CD4-positive, alpha-beta memory T cell (primary cell): ENCODE results near the gene VWC2L. TPM values are rescaled to one million over a fixed set of nuclear protein-coding genes. Genes with fewer than 3 reads are reported as not detected.

Source experiments
- CTCF ChIA-PET: fragments of 350-600 bp; sonication (Branson Sonifier 250); formaldehyde crosslinking; loops from one replicate; lab custom pipeline; 2021; ENCODE audit warnings: inconsistent platforms; ENCODE audit not compliant: partially characterized antibody; lab: Charles Lee
- POLR2A ChIA-PET: fragments of 350-600 bp; sonication (Branson Sonifier 250); formaldehyde crosslinking; loops from one replicate; lab custom pipeline; 2021; ENCODE audit not compliant: partially characterized antibody; lab: Charles Lee
- DNase-seq, 5 donors: peaks; one replicate each; pipeline versions ENCODE4 v3.0.0 to v3.0.0-alpha.2; 2020 to 2022; ENCODE audit warnings: mixed read lengths in 1 of 5
- H3K27ac ChIP-seq: one replicate; pipeline ENCODE4 v1.7.0; 2013; ENCODE audit warnings: low read depth, low read length
- H3K27me3 ChIP-seq: 2 replicates; pipeline ENCODE4 v1.7.0; 2013; ENCODE audit warnings: mild to moderate bottlenecking, low read length, moderate library complexity; ENCODE audit not compliant: insufficient read depth
- H3K36me3 ChIP-seq: 2 replicates; pipeline ENCODE4 v1.7.0; 2013; ENCODE audit warnings: mild to moderate bottlenecking, low read length, moderate library complexity; ENCODE audit not compliant: insufficient read depth
- H3K4me1 ChIP-seq: 2 replicates; pipeline ENCODE4 v1.7.0; 2013; ENCODE audit warnings: mild to moderate bottlenecking, low read length, moderate library complexity; ENCODE audit not compliant: insufficient read depth
- H3K4me3 ChIP-seq, 2 donors: one replicate each; pipeline ENCODE4 v1.7.0; 2013; ENCODE audit warnings: low read length in 2 of 2, mild to moderate bottlenecking in 1 of 2
- H3K9me3 ChIP-seq, 2 donors: one replicate each; pipeline ENCODE4 v1.7.0; 2013; ENCODE audit warnings: low read length in 2 of 2, control low read depth in 1 of 2; ENCODE audit not compliant: control insufficient read depth in 1 of 2
- H3K27ac Mint-ChIP-seq, 7 donors: one replicate each; pipeline ENCODE4 v1.8.0; 2020 to 2021; ENCODE audit warnings: mixed read lengths in 7 of 7, mild to moderate bottlenecking in 6 of 7, inconsistent platforms in 3 of 7, moderate library complexity in 3 of 7
- H3K27me3 Mint-ChIP-seq, 2 donors: one replicate each; pipeline ENCODE4 v1.8.0; 2020 to 2021; ENCODE audit warnings: mixed read lengths in 2 of 2
- H3K36me3 Mint-ChIP-seq, 2 donors: one replicate each; pipeline ENCODE4 v1.8.0; 2020 to 2021; ENCODE audit warnings: mixed read lengths in 2 of 2, inconsistent platforms in 1 of 2, mild to moderate bottlenecking in 1 of 2
- H3K4me1 Mint-ChIP-seq, 4 donors: one replicate each; pipeline ENCODE4 v1.8.0; 2020 to 2021; ENCODE audit warnings: mixed read lengths in 4 of 4, mild to moderate bottlenecking in 1 of 4
- H3K4me3 Mint-ChIP-seq, 8 donors: one replicate each; pipeline ENCODE4 v1.8.0; 2020 to 2021; ENCODE audit warnings: mixed read lengths in 8 of 8, mild to moderate bottlenecking in 7 of 8, moderate library complexity in 6 of 8, inconsistent platforms in 3 of 8
- H3K9me3 Mint-ChIP-seq, 8 donors: one replicate each; pipeline ENCODE4 v1.8.0; 2020 to 2021; ENCODE audit warnings: mixed read lengths in 8 of 8, mild to moderate bottlenecking in 5 of 8, inconsistent platforms in 3 of 8, moderate library complexity in 1 of 8
- intact Hi-C: fragments of 100-400 bp; cut with micrococcal nuclease; formaldehyde crosslinking; loops from one replicate; pipeline ENCODE4 v1.15.1; 2023
- polyA plus RNA-seq, 2 donors: library from polyadenylated mRNA; unstranded; fragments of 300-500 nt; fragmentation: Illumina TruSeq; gene quantifications; one replicate each; pipeline ENCODE4 v1.2.3, GENCODE V29; 2021
- total RNA-seq, 2 experiments: library from RNA; stranded (reverse); gene quantifications; one replicate each; pipeline ENCODE4 v1.2.3, GENCODE V29; 2021

Gene VWC2L
- total and polyA plus RNA-seq, 4 experiments from 2014 or later, result not detected

- intact Hi-C loops, result no loop called here
- CTCF ChIA-PET, result no interaction called here
Measured at GRCh38 chr2:214569419-214570035, 158.7 kb downstream of the VWC2L start.

GRCh38 chr2:214574084-214574781 lies 163.4 kb downstream of the VWC2L start:
- ChIA-PET CTCF (no interaction called here), POLR2A (no interaction called here)
- DNase-seq, result no peak
- Mint-ChIP-seq H3K4me1 (peaks cover 0 to 11% (median 7%) of the 10 kb centered on the region in 4 donors), H3K27ac (no peak overlapping the region), H3K9me3 (peaks cover 0 to 5% (median 1%) of the 10 kb centered on the region in 8 donors), H3K27me3 (peaks cover 1 to 5% of the 10 kb centered on the region in 2 donors), H3K36me3 (no peaks in the 10 kb centered on the region), H3K4me3 (peak overlapping the region in 1 of 8 donors; percentile 18)
- intact Hi-C loops, result no loop called here
- Histone ChIP-seq H3K9me3 (no peaks in the 10 kb centered on the region), H3K36me3 (no peaks in the 10 kb centered on the region), H3K4me1 (no peaks in the 10 kb centered on the region), H3K27ac (no peak overlapping the region), H3K27me3 (no peaks in the 10 kb centered on the region), H3K4me3 (no peak overlapping the region)

More at GRCh38 chr2:214569419-214570035, 158.7 kb downstream of the VWC2L start:
- Histone ChIP-seq H3K4me1 (no peaks in the 10 kb centered on the region), H3K9me3 (no peaks in the 10 kb centered on the region), H3K36me3 (no peaks in the 10 kb centered on the region), H3K27ac (no peak overlapping the region), H3K27me3 (no peaks in the 10 kb centered on the region), H3K4me3 (no peak overlapping the region)
- Mint-ChIP-seq H3K27ac (no peak overlapping the region), H3K9me3 (peaks cover 0 to 3% (median 2%) of the 10 kb centered on the region in 8 donors), H3K27me3 (peaks cover 0 to 3% of the 10 kb centered on the region in 2 donors), H3K36me3 (no peaks in the 10 kb centered on the region), H3K4me3 (no peak overlapping the region), H3K4me1 (peaks cover 0 to 1% (median 0%) of the 10 kb centered on the region in 4 donors)
- no peak for DNase-seq
- POLR2A ChIA-PET, result no interaction called here

GRCh38 chr2:214575030-214575429 lies 164.2 kb downstream of the VWC2L start:
- ChIA-PET CTCF (interaction anchor here (0.7 kb wide), 1 partner anchor 518 kb away, joined by 3 read pairs; no protein-coding TSS in a partner anchor), POLR2A (no interaction called here)
- no peak for DNase-seq
- no peaks in the 10 kb centered on the region for H3K36me3 ChIP-seq
- no peak overlapping the region for H3K27ac ChIP-seq
- Mint-ChIP-seq H3K4me1 (peaks cover 0 to 11% (median 7%) of the 10 kb centered on the region in 4 donors), H3K9me3 (peaks cover 0 to 5% (median 0%) of the 10 kb centered on the region in 8 donors), H3K27ac (no peak overlapping the region), H3K4me3 (peak overlapping the region in 1 of 8 donors; percentile 26), H3K27me3 (peaks cover 1 to 5% of the 10 kb centered on the region in 2 donors), H3K36me3 (no peaks in the 10 kb centered on the region)
- intact Hi-C loops, result no loop called here
- H3K9me3 ChIP-seq, result no peaks in the 10 kb centered on the region
- H3K27me3 ChIP-seq, result no peaks in the 10 kb centered on the region
- no peak overlapping the region for H3K4me3 ChIP-seq
- H3K4me1 ChIP-seq, result no peaks in the 10 kb centered on the region

GRCh38 chr2:214575465-214575864 lies 164.6 kb downstream of the VWC2L start:
- H3K36me3 Mint-ChIP-seq, result no peaks in the 10 kb centered on the region
- H3K27me3 Mint-ChIP-seq, result peaks cover 1 to 5% of the 10 kb centered on the region in 2 donors
- no peak overlapping the region for H3K27ac ChIP-seq
- H3K36me3 ChIP-seq, result no peaks in the 10 kb centered on the region
- H3K4me1 Mint-ChIP-seq, result peaks cover 0 to 11% (median 7%) of the 10 kb centered on the region in 4 donors
- H3K27me3 ChIP-seq, result no peaks in the 10 kb centered on the region
- H3K9me3 ChIP-seq, result no peaks in the 10 kb centered on the region
- CTCF ChIA-PET, result interaction anchor here (0.7 kb wide), 1 partner anchor 519 kb away, joined by 3 read pairs; no protein-coding TSS in a partner anchor
- H3K27ac Mint-ChIP-seq, result no peak overlapping the region
- H3K9me3 Mint-ChIP-seq, result peaks cover 0 to 5% (median 0%) of the 10 kb centered on the region in 8 donors
- intact Hi-C loops, result no loop called here
- no peaks in the 10 kb centered on the region for H3K4me1 ChIP-seq
- POLR2A ChIA-PET, result no interaction called here
- no peak overlapping the region for H3K4me3 ChIP-seq
- DNase-seq, result no peak
- H3K4me3 Mint-ChIP-seq, result peak overlapping the region in 1 of 8 donors; percentile 26

- Mint-ChIP-seq H3K36me3 (no peaks in the 10 kb centered on the region), H3K27me3 (peaks cover 1 to 7% of the 10 kb centered on the region in 2 donors), H3K4me1 (peaks cover 0 to 11% (median 7%) of the 10 kb centered on the region in 4 donors), H3K27ac (no peak overlapping the region), H3K4me3 (no peak overlapping the region), H3K9me3 (peaks cover 0 to 5% (median 0%) of the 10 kb centered on the region in 8 donors)
- Histone ChIP-seq H3K4me3 (no peak overlapping the region), H3K27me3 (no peaks in the 10 kb centered on the region), H3K36me3 (no peaks in the 10 kb centered on the region), H3K27ac (no peak overlapping the region), H3K4me1 (no peaks in the 10 kb centered on the region), H3K9me3 (no peaks in the 10 kb centered on the region)
- ChIA-PET POLR2A (no interaction called here), CTCF (no interaction called here)
- intact Hi-C loops, result no loop called here
- DNase-seq, result no peak
Measured at GRCh38 chr2:214577769-214578168, 166.9 kb downstream of the VWC2L start.

GRCh38 chr2:214578442-214578841 lies 167.6 kb downstream of the VWC2L start:
- Mint-ChIP-seq H3K4me3 (no peak overlapping the region), H3K9me3 (peaks cover 0 to 3% (median 0%) of the 10 kb centered on the region in 8 donors), H3K27ac (no peak overlapping the region), H3K36me3 (no peaks in the 10 kb centered on the region), H3K4me1 (peaks cover 0 to 11% (median 7%) of the 10 kb centered on the region in 4 donors), H3K27me3 (peaks cover 1 to 7% of the 10 kb centered on the region in 2 donors)
- intact Hi-C loops, result no loop called here
- H3K27me3 ChIP-seq, result no peaks in the 10 kb centered on the region
- DNase-seq, result no peak
- H3K9me3 ChIP-seq, result no peaks in the 10 kb centered on the region
- no peak overlapping the region for H3K4me3 ChIP-seq
- H3K36me3 ChIP-seq, result no peaks in the 10 kb centered on the region
- POLR2A ChIA-PET, result no interaction called here
- H3K4me1 ChIP-seq, result no peaks in the 10 kb centered on the region
- H3K27ac ChIP-seq, result no peak overlapping the region
- CTCF ChIA-PET, result no interaction called here

GRCh38 chr2:214579035-214579434 lies 168.2 kb downstream of the VWC2L start:
- ChIA-PET POLR2A (no interaction called here), CTCF (no interaction called here)
- intact Hi-C loops, result no loop called here
- Histone ChIP-seq H3K27me3 (no peaks in the 10 kb centered on the region), H3K27ac (no peak overlapping the region), H3K4me1 (no peaks in the 10 kb centered on the region), H3K36me3 (no peaks in the 10 kb centered on the region), H3K9me3 (no peaks in the 10 kb centered on the region), H3K4me3 (no peak overlapping the region)
- H3K27ac Mint-ChIP-seq, result no peak overlapping the region
- peaks cover 0 to 3% (median 0%) of the 10 kb centered on the region in 8 donors for H3K9me3 Mint-ChIP-seq
- DNase-seq, result no peak
- peaks cover 0 to 11% (median 7%) of the 10 kb centered on the region in 4 donors for H3K4me1 Mint-ChIP-seq
- no peaks in the 10 kb centered on the region for H3K36me3 Mint-ChIP-seq
- no peak overlapping the region for H3K4me3 Mint-ChIP-seq
- H3K27me3 Mint-ChIP-seq, result peaks cover 1 to 7% of the 10 kb centered on the region in 2 donors
